ENCODE data around the gene CCDC78. TPM values are rescaled to one million over a fixed set of nuclear protein-coding genes. Genes with fewer than 3 reads are reported as not detected.

CCDC78 gene
- total and polyA plus RNA-seq, 2 of the 4 experiments (the other 2 are of a cell fraction) = 0.54 to 4.6 TPM

- no peak overlapping the region for H3K14ac ChIP-seq (replicated peaks; ENCODE audit: low read depth, low read length)
- peaks cover 9 to 49% of the 10 kb centered on the region in 2 experiments; a peak in 3 of 4 replicates for H3K79me1 ChIP-seq (ENCODE audit: low read depth in 1 of 2, low read length in 2 of 2)
- DNase-seq (no peak), ATAC-seq (ENCODE audit: low read depth) (no peak)
- peaks cover 15% of the 10 kb centered on the region for H3K9me1 ChIP-seq (ENCODE audit: insufficient read depth, low read length)
- no peaks in the 10 kb centered on the region for H3K9me3 ChIP-seq (ENCODE audit: control insufficient read depth, insufficient read depth, low read length)
- TF ChIP-seq CHD1 (IDR thresholded peaks at IDR 0.05; ENCODE audit: low read depth, low read length) (no peak), ELK1 (IDR thresholded peaks at IDR 0.05; ENCODE audit: borderline replicate concordance, low read depth, low read length) (no peak), CTCF (conservative IDR thresholded peaks at IDR 0.05; ENCODE audit: low read depth, low read length) (no peak), POLR2A (IDR thresholded peaks at IDR 0.05; ENCODE audit: low read depth, low read length) (no peak), MXI1 (IDR thresholded peaks at IDR 0.05; ENCODE audit: borderline replicate concordance, low read depth, low read length) (no peak), MAFK (IDR thresholded peaks at IDR 0.05; ENCODE audit: low read depth, low read length) (no peak), MAZ (IDR thresholded peaks at IDR 0.05; ENCODE audit: borderline replicate concordance, low read depth, low read length) (no peak), SMC3 (IDR thresholded peaks at IDR 0.05; ENCODE audit: low read depth, low read length) (no peak), BHLHE40 (IDR thresholded peaks at IDR 0.05; ENCODE audit: low read depth, low read length) (no peak), NFE2L2 (IDR thresholded peaks at IDR 0.05; ENCODE audit: low read depth, low read length) (no peak)
- TF ChIP-seq, protein P1, sequence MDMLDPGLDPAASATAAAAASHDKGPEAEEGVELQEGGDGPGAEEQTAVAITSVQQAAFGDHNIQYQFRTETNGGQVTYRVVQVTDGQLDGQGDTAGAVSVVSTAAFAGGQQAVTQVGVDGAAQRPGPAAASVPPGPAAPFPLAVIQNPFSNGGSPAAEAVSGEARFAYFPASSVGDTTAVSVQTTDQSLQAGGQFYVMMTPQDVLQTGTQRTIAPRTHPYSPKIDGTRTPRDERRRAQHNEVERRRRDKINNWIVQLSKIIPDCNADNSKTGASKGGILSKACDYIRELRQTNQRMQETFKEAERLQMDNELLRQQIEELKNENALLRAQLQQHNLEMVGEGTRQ (IDR thresholded peaks at IDR 0.05; ENCODE audit: low read depth, low read length) = no peak
- no peak overlapping the region for H2AK5ac ChIP-seq (ENCODE audit: low read depth, low read length)
- H4K8ac ChIP-seq (ENCODE audit: low read depth in 2 of 2, low read length in 2 of 2) = no peak overlapping the region; a peak in 2 of 4 replicates
- H4K20me1 ChIP-seq (ENCODE audit: insufficient read depth, low read length) = peaks cover 34% of the 10 kb centered on the region
- H3K4me2 ChIP-seq (ENCODE audit: low read depth, low read length) = peak overlapping the region; percentile 85
- H3K23ac ChIP-seq (ENCODE audit: low read depth, low read length) = no peak overlapping the region
- intact Hi-C loops (cut with micrococcal nuclease) = no loop called here
- no peak overlapping the region for H3K4ac ChIP-seq (ENCODE audit: low read depth, low read length)
- H3K36me3 ChIP-seq (ENCODE audit: control insufficient read depth, insufficient read depth, low read length) = peaks cover 40% of the 10 kb centered on the region
- no peak overlapping the region for H3K18ac ChIP-seq (ENCODE audit: low read depth, low read length)
- no peak overlapping the region for H3K4me3 ChIP-seq (ENCODE audit: insufficient read depth, low read depth, low read length)
- ChIA-PET CTCF (interaction anchor here (0.7 kb wide), 1 partner anchor 162 kb away, joined by 3 read pairs; no protein-coding TSS in a partner anchor), POLR2A (ENCODE audit: unreplicated experiment) (no interaction called here)
- peak overlapping the region; percentile 93 for H2AK9ac ChIP-seq (replicated peaks; ENCODE audit: low read depth, low read length, poor library complexity)
- H3K9ac ChIP-seq (ENCODE audit: low read depth, low read length) = no peak overlapping the region
- no TSS peak for BruUV-seq (replicated peaks)
- no peak overlapping the region for H4K91ac ChIP-seq (ENCODE audit: insufficient read depth, low read depth, low read length)
- no peak overlapping the region for H2BK120ac ChIP-seq (ENCODE audit: low read depth, low read length)
- no peak overlapping the region for H4K5ac ChIP-seq (ENCODE audit: low read depth, low read length)
- H3K27me3 ChIP-seq (ENCODE audit: control insufficient read depth, insufficient read depth, low read length) = no peaks in the 10 kb centered on the region
- 91% methylated on average over 14 of the region's 36 CpGs; no CpG with 5 or more reads in 1 of the 2 experiments for WGBS, 2 experiments (ENCODE audit: extremely low coverage in 2 of 2, insufficient read length in 1 of 2)
- no peak overlapping the region for H2BK15ac ChIP-seq (ENCODE audit: low read depth, low read length)
- in situ Hi-C loops (cut with MboI; ENCODE audit: low sequenced_read_pairs) = no loop called here
- H3K56ac ChIP-seq (ENCODE audit: extremely low read depth, insufficient read depth, low read length) = no peak overlapping the region
- peaks cover 20% of the 10 kb centered on the region for H3K4me1 ChIP-seq (ENCODE audit: control insufficient read depth, insufficient read depth, low read length)
- H3K27ac ChIP-seq (ENCODE audit: insufficient read depth, low read length) = no peak overlapping the region
- H2AFZ ChIP-seq (replicated peaks; ENCODE audit: low read length, poor library complexity) = no peak overlapping the region
- dilution Hi-C loops (cut with HindIII; ENCODE audit: low sequenced_read_pairs, unreplicated experiment) = no loop called here
- H2BK5ac ChIP-seq (ENCODE audit: low read depth, low read length, poor library complexity, severe bottlenecking) = no peak overlapping the region
- no peak overlapping the region for H2BK20ac ChIP-seq (ENCODE audit: low read depth, low read length)
Observed at GRCh38 chr16:682493-683395, 43.5 kb downstream of the CCDC78 start.

Measured in IMR-90 (cell line).